OCI-LY3 (cell line): ENCODE data around the gene HYLS1.
A peak's percentile ranks its signal among the peaks of the same experiment; 100 is the strongest.

Source experiments
- H2AFZ ChIP-seq: fragments of 200-600, 300-600 bp; shearing (Covaris generic); 2 replicates; pipeline ENCODE4 v1.6.0; 2014; ENCODE audit warnings: antibody characterized with exemption, low read depth, low read length
- H3K27ac ChIP-seq: fragments of 200-600, 300-600 bp; sonication (generic); 2 replicates; pipeline ENCODE4 v1.5.1; 2014; ENCODE audit warnings: mild to moderate bottlenecking, low read length, moderate library complexity, mixed read lengths
- H3K27me3 ChIP-seq: fragments of 200-600, 300-600 bp; sonication (generic); 2 replicates; pipeline ENCODE4 v1.6.1; 2014; ENCODE audit warnings: low read depth, low read length, mixed read lengths
- H3K36me3 ChIP-seq: fragments of 200-600, 300-600 bp; sonication (generic); replicated peaks from 2 replicates; pipeline ENCODE3; 2014; ENCODE audit warnings: low read depth, low read length, mixed read lengths
- H3K4me1 ChIP-seq: fragments of 300-600, 200-600 bp; sonication (generic); 2 replicates; pipeline ENCODE4 v1.6.1; 2014; ENCODE audit warnings: low read length, mixed read lengths
- H3K4me2 ChIP-seq: fragments of 200-600, 300-600 bp; sonication (generic); 2 replicates; pipeline ENCODE4 v1.6.1; 2014; ENCODE audit warnings: low read length, mixed read lengths
- H3K4me3 ChIP-seq: fragments of 300-600, 200-600 bp; sonication (generic); 2 replicates; pipeline ENCODE4 v1.5.1; 2014; ENCODE audit warnings: antibody characterized with exemption, mild to moderate bottlenecking, low read length, moderate library complexity
- H3K79me2 ChIP-seq: fragments of 300-600, 200-600 bp; shearing (Covaris generic); 2 replicates; pipeline ENCODE4 v1.6.1; 2014; ENCODE audit warnings: mild to moderate bottlenecking, low read length, mixed read lengths
- H3K9ac ChIP-seq: fragments of 300-600, 200-600 bp; shearing (Covaris generic); 2 replicates; pipeline ENCODE4 v1.6.0; 2014; ENCODE audit warnings: mild to moderate bottlenecking, low read length, moderate library complexity
- H3K9me3 ChIP-seq: fragments of 200-600, 300-600 bp; shearing (Covaris generic); 2 replicates; pipeline ENCODE4 v1.6.1; 2014; ENCODE audit warnings: low read length, mixed read lengths; ENCODE audit not compliant: insufficient read depth
- H4K20me1 ChIP-seq: fragments of 200-600, 300-600 bp; sonication (generic); 2 replicates; pipeline ENCODE4 v1.6.1; 2016; ENCODE audit warnings: low read length, mixed read lengths; ENCODE audit not compliant: insufficient read depth
- EZH2phosphoT487 ChIP-seq: fragments of 200-600 bp; shearing (Covaris generic); IDR thresholded peaks from 2 replicates; pipeline ENCODE4 v1.6.1; 2018; ENCODE audit warnings: antibody characterized with exemption, mixed run types, low read depth
- TF ChIP-seq, protein P1 (sequence below): fragments of 200-600, 300-600 bp; sonication (generic); IDR thresholded peaks from 2 replicates; pipeline ENCODE4 v1.5.1; 2014; ENCODE audit warnings: antibody characterized with exemption, low read length, low read depth

The HYLS1 gene

GRCh38 chr11:125940145-125940544 is 52.7 kb downstream of the HYLS1 start:
- H3K27ac ChIP-seq, result no peak overlapping the region
- H3K4me2 ChIP-seq, result no peak overlapping the region
- H3K79me2 ChIP-seq, result no peaks in the 10 kb centered on the region

DNA sequence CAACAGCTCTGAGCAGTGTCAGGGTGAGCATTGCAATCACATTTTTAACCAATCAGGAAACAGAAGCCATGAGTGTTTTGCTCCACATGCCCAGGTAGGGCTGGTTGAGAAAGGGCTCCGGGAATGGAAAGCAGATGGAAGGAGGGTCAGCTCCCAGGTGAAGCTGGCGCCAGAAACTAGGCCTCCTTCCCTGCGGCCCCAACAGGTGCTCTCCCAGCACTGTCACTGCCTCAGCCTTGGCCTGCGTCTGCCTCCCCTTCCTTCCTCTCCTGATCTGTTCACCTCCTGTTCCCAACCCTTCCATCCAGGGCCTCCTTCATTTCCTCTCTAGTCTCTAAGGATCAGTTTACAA is 53.8 kb downstream of the HYLS1 start:
- no peaks in the 10 kb centered on the region for H3K9me3 ChIP-seq
- H3K79me2 ChIP-seq, result no peaks in the 10 kb centered on the region
- H3K27me3 ChIP-seq, result no peaks in the 10 kb centered on the region
- no peaks in the 10 kb centered on the region for H3K36me3 ChIP-seq
- no peak overlapping the region for H3K27ac ChIP-seq
- no peak overlapping the region for H3K9ac ChIP-seq
- no peaks in the 10 kb centered on the region for H4K20me1 ChIP-seq
- H3K4me2 ChIP-seq, result no peak overlapping the region
- no peaks in the 10 kb centered on the region for H3K4me1 ChIP-seq
- no peak overlapping the region for H3K4me3 ChIP-seq
- 0 out of 2 replicates have a peak overlapping the region, but pooled peaks have one; percentile 39 for H2AFZ ChIP-seq
- no peak for TF ChIP-seq EZH2phosphoT487
- TF ChIP-seq, protein P1, sequence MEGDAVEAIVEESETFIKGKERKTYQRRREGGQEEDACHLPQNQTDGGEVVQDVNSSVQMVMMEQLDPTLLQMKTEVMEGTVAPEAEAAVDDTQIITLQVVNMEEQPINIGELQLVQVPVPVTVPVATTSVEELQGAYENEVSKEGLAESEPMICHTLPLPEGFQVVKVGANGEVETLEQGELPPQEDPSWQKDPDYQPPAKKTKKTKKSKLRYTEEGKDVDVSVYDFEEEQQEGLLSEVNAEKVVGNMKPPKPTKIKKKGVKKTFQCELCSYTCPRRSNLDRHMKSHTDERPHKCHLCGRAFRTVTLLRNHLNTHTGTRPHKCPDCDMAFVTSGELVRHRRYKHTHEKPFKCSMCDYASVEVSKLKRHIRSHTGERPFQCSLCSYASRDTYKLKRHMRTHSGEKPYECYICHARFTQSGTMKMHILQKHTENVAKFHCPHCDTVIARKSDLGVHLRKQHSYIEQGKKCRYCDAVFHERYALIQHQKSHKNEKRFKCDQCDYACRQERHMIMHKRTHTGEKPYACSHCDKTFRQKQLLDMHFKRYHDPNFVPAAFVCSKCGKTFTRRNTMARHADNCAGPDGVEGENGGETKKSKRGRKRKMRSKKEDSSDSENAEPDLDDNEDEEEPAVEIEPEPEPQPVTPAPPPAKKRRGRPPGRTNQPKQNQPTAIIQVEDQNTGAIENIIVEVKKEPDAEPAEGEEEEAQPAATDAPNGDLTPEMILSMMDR, result no peak

More at GRCh38 chr11:125940145-125940544, 52.7 kb downstream of the HYLS1 start:
- Histone ChIP-seq H3K4me1 (no peaks in the 10 kb centered on the region), H2AFZ (no peak overlapping the region), H3K4me3 (no peak overlapping the region), H3K9me3 (no peaks in the 10 kb centered on the region), H3K9ac (no peak overlapping the region), H4K20me1 (no peaks in the 10 kb centered on the region), H3K27me3 (no peaks in the 10 kb centered on the region), H3K36me3 (no peaks in the 10 kb centered on the region)
- TF ChIP-seq, protein P1, result no peak
- TF ChIP-seq EZH2phosphoT487, result no peak

DNA sequence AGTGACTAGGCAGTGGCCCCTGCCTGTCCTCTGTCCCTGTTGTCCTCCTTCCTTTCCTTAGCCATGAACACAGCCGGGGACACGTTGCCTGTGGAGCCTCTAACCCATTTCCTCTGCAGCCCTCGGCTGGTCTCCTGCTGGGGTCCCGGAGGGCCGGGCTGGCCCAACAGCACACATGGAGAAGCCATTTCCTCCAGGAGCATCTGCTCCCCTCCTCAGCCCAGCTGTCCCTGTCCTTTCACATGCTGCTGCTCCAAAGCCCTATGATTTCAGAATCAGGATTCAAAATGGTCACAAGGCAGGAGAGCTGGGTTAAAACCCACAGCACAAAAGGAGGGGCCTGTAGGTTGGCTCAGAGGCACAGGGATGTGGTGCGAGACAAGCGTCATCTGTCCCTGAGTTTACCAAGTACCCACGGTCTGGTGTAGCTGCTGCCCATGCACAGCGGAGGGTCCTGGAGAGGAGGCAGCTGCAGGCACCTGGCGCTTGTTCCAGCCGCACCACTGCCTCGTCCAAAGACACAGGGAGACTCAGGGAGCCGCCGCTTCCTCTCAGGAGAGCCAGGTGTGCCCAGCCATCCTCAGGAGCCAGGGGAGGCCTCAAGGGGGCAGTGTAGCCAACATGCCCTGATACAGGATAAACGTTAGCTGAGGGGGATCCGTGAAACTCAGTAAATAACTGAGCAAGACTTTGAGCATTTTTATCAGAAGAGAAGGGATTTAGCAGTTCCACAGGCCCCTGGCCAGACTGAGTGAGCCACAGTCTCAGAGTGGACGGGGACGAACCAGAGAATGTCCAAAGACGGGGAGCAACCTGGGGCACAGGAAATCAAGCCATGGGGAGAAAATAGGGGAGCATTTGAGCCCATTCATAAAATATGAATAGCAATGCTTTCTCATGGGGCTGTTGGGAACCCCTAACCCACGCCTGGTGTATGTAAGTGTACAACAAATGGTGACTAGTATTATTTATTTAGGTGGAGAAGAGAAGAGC is 54.4 kb downstream of the HYLS1 start:
- Histone ChIP-seq H3K9ac (no peak overlapping the region), H3K4me1 (no peaks in the 10 kb centered on the region), H3K27ac (no peak overlapping the region), H3K79me2 (no peaks in the 10 kb centered on the region), H4K20me1 (no peaks in the 10 kb centered on the region), H3K4me2 (peak overlapping the region; percentile 44), H3K36me3 (no peaks in the 10 kb centered on the region), H3K27me3 (no peaks in the 10 kb centered on the region), H3K9me3 (no peaks in the 10 kb centered on the region), H3K4me3 (peak overlapping the region; percentile 22), H2AFZ (peak overlapping the region; percentile 39; the same call in 1 of the 2 replicates)
- TF ChIP-seq, protein P1, result peak; percentile 80
- TF ChIP-seq EZH2phosphoT487, result no peak

DNA sequence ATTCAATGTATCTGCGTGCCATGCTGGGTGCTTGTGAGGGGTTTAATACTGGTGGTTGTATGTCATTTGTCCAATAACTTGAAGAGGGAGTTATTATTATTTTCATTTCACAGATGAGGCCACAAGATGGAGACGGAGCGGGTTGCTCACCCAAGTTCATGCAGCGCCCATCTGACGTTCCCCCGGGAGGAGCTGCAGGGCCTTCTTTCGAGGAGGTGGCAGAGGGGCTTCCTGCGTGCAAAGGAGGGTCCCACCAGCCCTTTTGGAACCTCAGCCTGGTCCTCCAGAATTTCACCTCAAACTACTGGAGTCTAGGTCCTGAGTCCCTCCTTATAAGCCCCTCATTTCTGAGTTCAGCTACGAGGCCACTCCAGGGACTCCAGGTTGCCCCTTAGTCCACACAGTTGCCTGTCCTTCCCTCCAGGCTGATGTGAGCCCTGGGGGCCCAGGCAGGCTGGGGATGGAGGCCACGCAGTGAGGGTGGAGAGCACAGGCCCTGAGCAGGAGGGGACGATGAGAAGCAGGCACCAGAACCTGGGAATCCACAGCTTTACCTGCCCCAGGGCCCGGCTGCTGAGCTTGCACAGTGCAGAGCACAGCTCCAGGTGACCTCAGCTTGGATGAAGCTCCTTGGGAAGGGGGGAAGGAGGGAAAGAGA is 55.4 kb downstream of the HYLS1 start:
- Histone ChIP-seq H3K4me3 (no peak overlapping the region), H3K9ac (no peak overlapping the region)

More for the DNA sequence above, 55.4 kb downstream of the HYLS1 start:
- Histone ChIP-seq H3K27me3 (no peaks in the 10 kb centered on the region), H3K4me1 (no peaks in the 10 kb centered on the region), H4K20me1 (no peaks in the 10 kb centered on the region), H3K36me3 (no peaks in the 10 kb centered on the region), H2AFZ (no peak overlapping the region), H3K79me2 (no peaks in the 10 kb centered on the region), H3K27ac (no peak overlapping the region), H3K4me2 (no peak overlapping the region; the same call in 1 of the 2 replicates), H3K9me3 (no peaks in the 10 kb centered on the region)
- TF ChIP-seq EZH2phosphoT487, result no peak
- TF ChIP-seq, protein P1, result no peak
